Epidermal melanocyte (primary cell): ENCODE results near the gene FAM234B.

Experiments
- DNase-seq: peaks from one replicate; pipeline ENCODE4 v3.0.0; 2011; ENCODE audit warnings: low spot score; ENCODE audit not compliant: insufficient read length

The FAM234B gene

GRCh38 chr12:13090054-13090453 is 45.9 kb downstream of the FAM234B start:
- DNase-seq = no peak

DNA sequence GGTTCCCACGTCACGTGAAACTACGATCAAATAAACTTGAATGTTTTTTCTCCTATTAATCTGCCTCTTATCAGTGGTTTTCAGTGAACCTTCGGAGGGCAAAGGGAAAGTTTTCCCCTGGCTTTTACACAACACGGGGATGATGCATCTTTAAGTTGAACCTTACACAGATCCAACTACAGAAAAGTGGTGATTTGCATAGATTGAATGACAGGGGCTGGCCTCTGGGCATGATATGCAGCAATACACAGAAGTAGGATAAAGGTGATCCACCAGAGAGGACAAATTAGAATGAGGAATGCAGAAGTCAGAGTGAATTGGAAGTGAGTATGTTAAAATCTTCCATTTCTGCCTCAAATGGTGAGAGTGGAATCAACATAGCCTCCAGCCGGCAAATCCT is 47.7 kb downstream of the FAM234B start:
- no peak for DNase-seq

DNA sequence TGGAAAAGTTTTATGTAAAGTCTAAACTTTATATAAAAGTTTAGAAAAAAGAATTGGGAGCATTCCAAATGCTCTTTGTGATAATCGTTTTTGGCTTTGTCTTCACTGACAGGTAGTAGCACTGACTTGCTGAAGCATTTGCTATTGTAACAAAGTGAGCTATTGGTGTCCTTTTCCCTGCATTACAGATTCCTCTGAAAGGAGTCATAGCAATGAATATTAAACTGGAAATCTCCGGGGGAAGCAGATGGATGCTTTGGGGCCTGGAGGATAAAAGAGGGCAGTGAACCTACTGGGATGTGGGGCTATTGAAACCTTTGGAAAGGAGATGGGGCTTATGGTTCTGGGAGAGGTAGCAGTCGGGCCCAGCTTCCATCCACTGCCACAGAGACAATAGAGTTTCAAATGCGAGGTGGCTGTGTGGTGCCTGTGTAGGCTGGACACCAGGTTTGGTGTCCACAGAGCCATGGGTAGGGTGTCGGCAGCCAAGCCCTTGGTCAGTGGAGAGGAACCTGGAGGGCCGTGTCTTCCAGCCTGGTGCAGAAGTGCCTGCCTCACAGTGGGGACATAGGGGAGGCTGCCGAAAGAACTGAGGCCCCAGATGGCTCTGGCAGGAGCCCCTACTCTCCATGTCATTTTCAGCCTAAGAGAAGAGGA is 49.1 kb downstream of the FAM234B start:
- no peak for DNase-seq

DNA sequence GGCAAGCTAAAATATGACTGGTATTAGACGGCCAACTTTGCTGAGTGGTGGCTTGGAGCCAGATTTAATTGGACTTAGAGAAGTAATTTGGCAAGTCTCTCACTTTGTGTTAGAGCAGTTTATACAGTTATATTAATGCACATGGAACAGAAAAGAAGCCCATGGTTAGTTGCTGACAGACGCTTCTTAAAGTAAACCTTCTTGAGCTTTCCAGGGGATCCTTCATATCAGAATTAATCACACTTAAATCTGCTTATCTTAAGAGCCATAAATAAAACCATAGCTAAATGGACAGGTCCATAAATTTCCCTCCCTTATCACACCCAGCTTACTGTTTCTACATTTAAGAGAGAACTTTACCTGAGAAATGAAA is 49.7 kb downstream of the FAM234B start:
- DNase-seq = no peak

GRCh38 chr12:13094367-13094766 is 50.2 kb downstream of the FAM234B start:
- no peak for DNase-seq

DNA sequence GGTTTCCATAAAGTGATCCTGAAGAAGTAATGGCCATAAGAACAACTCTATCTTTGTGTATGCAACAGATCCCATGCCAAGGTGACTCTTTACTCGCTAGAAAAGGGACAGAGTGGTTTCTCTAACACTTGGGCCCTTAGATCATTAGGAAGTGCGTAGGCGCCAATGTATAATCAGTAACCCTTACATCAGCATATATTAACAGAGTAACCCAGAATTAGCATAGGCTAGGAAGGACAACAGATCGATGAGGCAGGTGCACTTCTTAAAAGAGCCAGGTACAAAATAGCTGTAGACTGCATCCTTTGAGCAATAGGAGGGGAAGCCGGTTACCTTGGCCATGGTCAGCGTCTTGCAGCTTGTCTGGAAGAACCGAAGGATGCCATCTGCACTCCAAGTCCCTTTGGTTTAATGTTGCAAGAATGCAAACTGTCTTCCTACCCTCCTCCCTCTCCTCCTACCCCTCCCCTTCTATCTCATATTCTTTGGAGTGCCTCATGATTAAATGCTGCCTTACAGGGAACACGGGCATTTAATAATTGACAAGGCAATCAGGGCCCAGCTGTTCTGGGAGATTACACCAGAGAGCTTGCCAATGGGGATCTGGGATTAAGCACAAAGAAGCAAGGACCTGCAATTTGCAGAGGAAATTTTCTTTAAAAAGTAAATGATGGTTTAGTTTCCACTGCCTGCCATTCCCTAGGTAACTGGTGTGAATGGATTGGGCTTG is 51.2 kb downstream of the FAM234B start:
- no peak for DNase-seq

DNA sequence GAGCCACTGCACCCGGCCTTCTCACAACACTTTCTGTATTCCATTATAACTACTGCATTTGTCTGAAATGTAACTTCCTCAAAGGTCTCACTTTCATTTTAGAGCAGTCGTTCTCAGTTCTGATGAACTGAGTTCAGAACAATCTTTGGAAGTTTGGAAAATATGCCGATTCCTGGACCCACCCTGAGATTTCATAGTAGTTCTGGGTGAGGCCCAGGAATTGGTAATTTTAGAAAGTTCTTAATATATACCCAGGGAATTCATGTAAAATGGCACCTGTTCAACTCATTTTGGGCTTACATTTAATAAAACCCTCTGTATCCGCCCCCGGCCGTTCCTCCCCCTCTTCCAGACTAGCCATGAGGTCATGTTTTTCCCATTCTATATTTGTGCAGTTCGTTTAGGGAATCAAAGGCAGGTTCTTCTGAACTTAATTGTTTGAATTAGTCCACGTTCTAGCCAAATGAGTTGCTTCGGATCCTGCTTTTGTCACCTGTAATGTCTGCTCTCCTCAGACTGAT is 53.4 kb downstream of the FAM234B start:
- DNase-seq = no peak

GRCh38 chr12:13099066-13099843 is 55.1 kb downstream of the FAM234B start:
- DNase-seq = no peak

DNA sequence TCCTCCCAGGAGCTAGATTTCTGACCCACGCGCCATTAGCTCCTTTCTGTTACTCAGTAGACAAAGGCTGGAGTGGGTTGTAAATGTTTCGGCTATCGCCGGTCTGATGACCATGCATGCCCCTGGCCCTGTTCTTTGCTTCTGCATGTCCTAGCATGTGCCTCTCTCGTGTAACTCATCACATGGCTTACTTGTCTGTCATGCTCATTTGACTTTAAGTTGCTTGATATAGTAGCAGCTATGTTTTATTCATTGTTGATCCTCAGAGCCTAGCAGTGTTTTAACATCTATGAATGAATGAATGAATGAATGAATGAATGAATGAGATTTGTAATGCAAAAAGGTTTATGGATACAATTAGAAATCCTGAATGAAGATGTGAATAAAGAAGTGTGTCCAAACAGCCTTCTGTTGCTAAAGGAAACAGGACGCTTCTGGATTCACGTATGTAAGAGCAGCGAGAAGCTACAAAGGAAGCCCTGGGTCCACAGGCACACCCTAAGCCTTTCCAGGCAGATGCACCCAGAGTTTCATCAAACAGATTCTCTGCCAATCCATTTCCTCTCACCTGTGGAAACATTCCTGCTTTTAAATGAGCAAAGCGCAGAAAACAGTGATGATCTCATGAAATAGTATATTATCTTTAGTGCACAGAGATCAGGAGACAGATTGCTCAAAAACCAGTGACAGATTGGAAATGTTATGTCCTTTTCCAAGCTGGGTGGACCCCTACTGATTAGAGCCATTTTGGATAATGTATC is 55.8 kb downstream of the FAM234B start:
- DNase-seq = peak; percentile 58

GRCh38 chr12:13100605-13100881 is 56.4 kb downstream of the FAM234B start:
- no peak for DNase-seq

DNA sequence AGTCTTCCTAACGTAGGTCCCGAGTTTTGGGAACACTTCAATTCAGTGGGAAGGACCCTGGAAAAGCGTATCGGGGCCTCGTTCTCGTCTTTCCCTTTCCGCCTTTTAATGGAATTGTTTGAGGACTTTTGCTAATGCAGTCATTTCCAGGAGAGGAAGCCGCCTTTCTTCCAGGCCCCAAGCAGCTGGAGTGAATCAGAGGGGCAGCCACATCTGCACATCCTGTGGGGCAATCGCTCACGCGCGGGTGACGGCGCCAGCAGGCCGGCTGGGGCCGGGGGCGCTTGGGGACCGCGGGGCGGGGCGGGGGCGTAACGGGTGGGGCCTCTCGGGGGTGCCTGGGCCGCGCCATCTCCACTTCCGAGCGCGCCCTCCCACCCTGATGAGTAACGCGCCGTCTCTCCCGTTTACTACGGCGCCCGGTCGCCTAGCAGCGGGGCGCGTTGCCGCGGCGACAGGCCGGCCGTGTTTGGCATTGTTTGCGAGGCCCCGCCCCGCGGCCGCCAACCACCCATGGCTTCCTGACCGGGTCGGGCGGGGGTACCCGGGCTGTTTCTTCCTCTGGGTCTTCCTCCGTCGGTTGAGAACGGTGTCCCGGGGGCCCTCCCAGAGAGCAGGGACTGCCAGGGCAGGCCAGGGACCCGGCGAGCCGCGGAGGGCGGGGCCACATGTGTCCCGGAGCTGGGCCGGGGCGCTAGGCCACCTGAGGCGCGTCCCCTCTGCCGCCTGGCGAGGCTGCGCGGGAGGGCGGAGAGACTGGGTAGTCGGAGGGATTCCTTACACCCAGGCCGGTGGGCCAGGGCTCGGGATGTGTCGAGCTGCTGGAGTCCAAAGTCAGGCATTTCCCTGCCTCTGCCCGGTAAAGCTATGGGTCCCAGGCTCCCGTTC is 56.9 kb downstream of the FAM234B start:
- DNase-seq = peak; percentile 60

GRCh38 chr12:13101821-13102375 is 57.7 kb downstream of the FAM234B start:
- no peak for DNase-seq

GRCh38 chr12:13102461-13103195 is 58.4 kb downstream of the FAM234B start:
- no peak for DNase-seq

DNA sequence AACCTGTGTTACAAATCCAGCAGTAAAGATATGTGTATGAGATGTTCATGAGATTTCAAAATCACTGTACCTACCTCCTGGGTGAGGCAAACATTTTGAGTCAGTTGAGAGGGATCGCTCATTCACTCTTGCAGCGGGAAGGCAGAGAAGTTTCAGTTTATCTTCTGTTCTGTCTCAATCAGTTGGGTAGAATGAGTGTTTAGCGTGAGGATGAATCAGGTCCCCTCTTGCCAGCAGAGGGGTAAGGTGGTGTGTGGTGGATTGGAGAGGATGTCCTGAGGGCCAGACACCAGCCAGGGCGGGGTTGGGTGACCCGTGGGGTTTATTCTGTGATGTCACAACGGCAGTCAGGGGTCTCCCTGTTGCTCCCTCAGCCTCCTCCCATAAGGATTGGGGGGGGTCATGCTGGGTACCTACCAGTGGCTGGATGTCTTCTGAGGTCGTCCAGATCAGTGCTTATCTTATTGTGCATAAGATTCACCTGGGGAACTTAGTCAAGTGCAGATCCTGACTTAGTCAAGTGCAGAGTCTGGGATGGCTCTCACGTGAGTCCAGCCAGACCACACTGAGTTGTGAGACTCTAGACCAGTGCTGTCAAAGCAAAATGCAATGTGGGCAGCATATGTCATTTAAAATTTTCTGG is 59.3 kb downstream of the FAM234B start, which contains the start of gene GSG1:
Gene GSG1, minus strand, starts transcription at position 277 of the 643 bp plus-strand sequence. Its CDS starts 155 bp downstream, at position 122.
- no peak for DNase-seq

DNA sequence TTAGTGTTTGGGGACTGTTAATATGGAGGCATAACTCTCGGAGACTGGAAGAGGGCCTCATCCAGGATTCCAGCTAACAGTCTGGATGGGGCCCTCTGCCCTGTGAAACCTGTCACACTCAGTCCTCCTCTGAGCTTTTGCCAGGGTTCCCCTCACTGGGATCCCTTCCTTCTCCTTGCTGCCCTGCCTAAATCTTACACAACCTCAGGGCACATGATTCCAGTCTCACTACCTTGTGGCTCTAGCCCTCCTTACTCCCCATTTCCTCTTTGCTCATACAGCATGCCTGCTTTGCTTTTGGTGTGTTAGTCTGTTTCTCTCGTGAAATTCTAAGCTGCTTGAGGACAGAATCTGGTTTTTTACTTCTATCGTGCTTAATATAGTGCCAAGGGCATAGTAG is 60.2 kb downstream of the FAM234B start:
- DNase-seq = no peak

DNA sequence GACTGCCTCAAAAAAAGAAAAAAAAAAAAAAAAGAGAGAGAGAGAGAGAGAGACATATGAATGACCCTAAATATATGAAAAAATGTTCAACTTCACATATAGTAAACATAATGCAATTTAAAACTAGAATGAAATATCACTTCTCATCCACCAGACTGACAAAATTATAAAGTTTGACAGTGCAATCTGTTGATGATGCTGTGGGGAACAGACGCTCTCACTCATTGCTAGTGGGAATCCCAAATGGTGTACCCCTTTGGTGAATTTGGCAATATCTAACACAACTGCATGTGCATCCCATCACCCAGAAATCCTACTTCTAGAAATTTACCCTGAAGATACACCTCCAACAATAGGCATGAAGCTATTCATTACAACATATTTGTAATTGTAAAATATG is 61.6 kb downstream of the FAM234B start:
- no peak for DNase-seq

DNA sequence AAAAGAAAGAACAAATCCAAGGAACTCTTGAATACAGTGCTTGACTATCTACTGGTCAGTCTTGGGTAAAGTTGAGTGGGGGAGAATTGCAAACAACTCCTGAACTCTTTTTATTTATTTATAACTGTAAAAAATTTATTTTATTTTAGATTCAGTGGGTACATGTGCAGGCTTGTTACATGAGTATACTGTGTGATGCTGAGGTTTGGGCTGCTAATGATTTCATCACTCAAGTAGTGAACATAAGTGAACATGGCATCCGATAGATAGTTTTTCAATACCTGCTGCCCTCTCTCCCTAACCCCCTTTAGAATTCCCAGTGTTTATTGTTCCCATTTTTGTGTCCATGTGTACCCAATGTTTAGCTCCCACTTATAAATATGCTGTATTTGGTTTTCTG is 62.5 kb downstream of the FAM234B start:
- no peak for DNase-seq

DNA sequence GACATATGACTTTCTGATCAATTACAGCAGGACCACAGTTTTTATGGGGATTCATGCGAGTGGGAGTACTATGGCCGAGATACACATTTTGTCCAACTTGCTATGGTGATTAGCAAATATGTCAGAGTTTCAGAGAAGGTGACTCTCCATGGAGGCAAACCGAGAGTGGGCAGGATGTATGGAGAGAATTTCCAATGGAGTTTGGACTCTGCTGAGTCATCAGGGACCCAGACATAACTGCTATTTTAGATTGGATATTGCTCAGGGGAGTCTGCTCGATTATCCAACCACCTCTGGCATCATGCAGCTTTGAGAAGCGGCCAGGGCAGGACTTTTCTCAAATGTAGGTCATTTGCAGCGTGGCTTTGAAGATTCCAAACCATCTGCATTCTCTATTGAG is 68.8 kb downstream of the FAM234B start:
- DNase-seq = no peak
